ENCODE data around the gene VMP1. TPM values are rescaled to one million over a fixed set of nuclear protein-coding genes. Genes with fewer than 3 reads are reported as not detected.
"Not testable (repeated sequence)": the region's sequence is repeated elsewhere in the genome, so short reads cannot be mapped to it uniquely, and the experiment has no call there.

Gene VMP1
- total RNA-seq, 1 donor from 2014 or later, result 320 TPM

- intact Hi-C loops (cut with micrococcal nuclease), result no loop called here
These were observed 68.4 kb downstream of the VMP1 start for GRCh38 chr17:59775786-59776350.

- intact Hi-C loops (cut with micrococcal nuclease), result no loop called here
These were observed 69.1 kb downstream of the VMP1 start for GRCh38 chr17:59776577-59776976.

DNA sequence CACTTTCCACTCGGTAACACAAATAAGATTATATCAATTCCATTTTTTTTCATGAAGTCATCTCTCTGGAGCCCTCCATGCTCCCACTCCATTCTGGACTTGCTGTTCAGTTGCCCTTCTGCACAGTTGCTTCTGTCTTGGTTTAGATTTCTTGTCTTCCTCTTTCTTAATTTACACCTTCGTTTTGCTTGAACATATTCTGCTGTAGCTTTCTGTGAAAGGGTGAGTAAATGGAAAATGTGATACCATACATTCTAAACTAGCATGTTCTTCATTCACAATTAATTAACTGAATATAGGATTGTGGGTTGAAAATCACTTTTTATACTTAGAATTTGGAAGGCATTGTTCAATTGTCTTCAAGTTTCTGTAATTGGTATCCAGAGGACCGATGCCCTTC lies 69.6 kb downstream of the VMP1 start:
- intact Hi-C loops (cut with micrococcal nuclease), result no loop called here

- intact Hi-C loops (cut with micrococcal nuclease), result loop anchor here (2.0 kb wide), 1 partner anchor 14 kb away; no protein-coding TSS in a partner anchor
These were observed 71.5 kb downstream of the VMP1 start for GRCh38 chr17:59778996-59779395.

GRCh38 chr17:59779521-59779920 lies 72.1 kb downstream of the VMP1 start:
- intact Hi-C loops (cut with micrococcal nuclease), result loop anchor here (2.0 kb wide), 1 partner anchor 15 kb away; no protein-coding TSS in a partner anchor

- intact Hi-C loops (cut with micrococcal nuclease), result loop anchor here (10.0 kb wide), 2 partner anchors 76 to 1266 kb away; partner anchors contain the start of genes MTMR4, PTRH2 and VMP1
These were observed 73.1 kb downstream of the VMP1 start for GRCh38 chr17:59780548-59780947.

DNA sequence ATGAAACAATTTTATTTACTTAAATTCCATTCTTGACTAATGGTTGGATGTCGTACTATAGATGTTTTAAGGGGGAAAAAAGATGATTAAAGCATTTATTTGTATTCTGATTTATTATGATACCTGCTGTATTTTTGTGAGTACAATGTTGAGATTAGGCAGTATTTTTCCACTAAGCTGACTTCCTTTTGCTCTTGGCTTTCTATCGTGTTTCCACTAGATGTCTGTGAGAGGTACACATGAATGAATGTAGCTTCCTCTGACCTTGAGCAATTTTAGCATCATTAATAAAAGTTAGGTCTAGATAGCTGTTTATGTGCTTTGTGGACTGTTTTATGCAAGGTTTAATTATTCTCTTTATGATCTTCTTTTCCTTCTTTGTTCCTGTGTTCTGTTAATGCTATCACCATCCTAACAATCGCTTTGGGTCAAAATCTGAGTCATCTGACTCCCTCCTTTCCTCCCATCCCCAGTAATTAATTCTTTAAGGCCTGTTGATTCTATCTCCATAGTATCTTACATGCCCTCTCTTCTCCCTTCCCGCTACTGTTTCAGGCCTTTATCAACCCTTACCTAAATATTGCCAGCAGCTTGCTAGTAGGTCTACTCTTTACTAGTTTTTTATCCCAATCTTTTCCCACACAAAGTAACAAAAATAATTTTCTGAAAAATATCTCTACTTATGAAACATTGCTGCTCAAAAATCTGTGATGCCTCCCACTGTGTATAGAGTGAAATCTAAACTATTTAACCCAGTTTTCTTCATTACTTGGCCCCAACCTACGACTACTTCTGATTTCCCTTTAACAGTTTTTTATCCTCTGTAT lies 76.0 kb downstream of the VMP1 start:
- intact Hi-C loops (cut with micrococcal nuclease), result loop anchor here (10.0 kb wide), 2 partner anchors 79 to 1269 kb away; partner anchors contain the start of genes MTMR4, PTRH2 and VMP1

- intact Hi-C loops (cut with micrococcal nuclease), result loop anchor here (10.0 kb wide), 2 partner anchors 80 to 1270 kb away; partner anchors contain the start of genes MTMR4, PTRH2 and VMP1
These were observed 77.8 kb downstream of the VMP1 start for GRCh38 chr17:59785091-59785799.

DNA sequence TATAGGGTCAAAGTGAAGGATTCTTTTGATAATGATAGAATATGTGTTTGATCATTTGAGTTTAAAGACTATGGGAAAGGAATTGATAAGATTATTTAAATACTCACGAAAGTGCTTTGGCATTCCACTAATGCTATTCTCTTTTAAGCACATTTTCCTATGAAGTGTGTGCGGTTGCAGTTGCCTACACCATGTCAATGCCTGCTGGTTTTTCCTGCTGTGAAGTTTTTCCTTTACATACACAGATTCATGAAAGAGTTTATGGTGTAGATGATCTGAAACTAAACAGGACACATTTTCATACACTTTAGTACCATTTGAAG lies 78.7 kb downstream of the VMP1 start:
- intact Hi-C loops (cut with micrococcal nuclease), result loop anchor here (1.0 to 10.0 kb wide), 7 partner anchors 24 to 1271 kb away; partner anchors contain the start of genes MTMR4, PTRH2 and VMP1

GRCh38 chr17:59786536-59787319 lies 79.3 kb downstream of the VMP1 start:
- intact Hi-C loops (cut with micrococcal nuclease), result loop anchor here (1.0 to 10.0 kb wide), 7 partner anchors 24 to 1272 kb away; partner anchors contain the start of genes MTMR4, PTRH2 and VMP1

GRCh38 chr17:59789849-59790248 lies 82.4 kb downstream of the VMP1 start:
- intact Hi-C loops (cut with micrococcal nuclease), result loop anchor here (10.0 kb wide), 2 partner anchors 85 to 1275 kb away; partner anchors contain the start of genes MTMR4, PTRH2 and VMP1

- intact Hi-C loops (cut with micrococcal nuclease), result not testable (repeated sequence)
These were observed 83.0 kb downstream of the VMP1 start for GRCh38 chr17:59790418-59790817.

DNA sequence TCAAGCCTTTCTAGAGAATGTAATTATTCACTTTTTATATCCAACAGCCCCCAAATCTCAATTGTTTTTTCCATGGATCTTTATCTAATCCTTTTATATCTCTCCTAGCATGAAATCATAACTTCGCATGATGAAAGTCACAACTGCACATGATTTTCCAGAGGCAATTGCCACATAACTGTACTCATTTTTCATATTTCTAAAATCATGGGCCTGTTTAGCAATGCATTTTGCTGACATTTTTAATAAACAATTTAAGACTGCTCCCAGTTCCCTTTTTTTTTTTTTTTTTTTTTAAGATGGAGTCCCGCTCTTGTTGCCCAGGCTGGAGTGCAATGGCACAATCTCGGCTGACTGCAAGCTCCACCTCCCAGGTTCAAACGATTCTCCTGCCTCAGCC lies 83.5 kb downstream of the VMP1 start:
- intact Hi-C loops (cut with micrococcal nuclease), result no loop called here

DNA sequence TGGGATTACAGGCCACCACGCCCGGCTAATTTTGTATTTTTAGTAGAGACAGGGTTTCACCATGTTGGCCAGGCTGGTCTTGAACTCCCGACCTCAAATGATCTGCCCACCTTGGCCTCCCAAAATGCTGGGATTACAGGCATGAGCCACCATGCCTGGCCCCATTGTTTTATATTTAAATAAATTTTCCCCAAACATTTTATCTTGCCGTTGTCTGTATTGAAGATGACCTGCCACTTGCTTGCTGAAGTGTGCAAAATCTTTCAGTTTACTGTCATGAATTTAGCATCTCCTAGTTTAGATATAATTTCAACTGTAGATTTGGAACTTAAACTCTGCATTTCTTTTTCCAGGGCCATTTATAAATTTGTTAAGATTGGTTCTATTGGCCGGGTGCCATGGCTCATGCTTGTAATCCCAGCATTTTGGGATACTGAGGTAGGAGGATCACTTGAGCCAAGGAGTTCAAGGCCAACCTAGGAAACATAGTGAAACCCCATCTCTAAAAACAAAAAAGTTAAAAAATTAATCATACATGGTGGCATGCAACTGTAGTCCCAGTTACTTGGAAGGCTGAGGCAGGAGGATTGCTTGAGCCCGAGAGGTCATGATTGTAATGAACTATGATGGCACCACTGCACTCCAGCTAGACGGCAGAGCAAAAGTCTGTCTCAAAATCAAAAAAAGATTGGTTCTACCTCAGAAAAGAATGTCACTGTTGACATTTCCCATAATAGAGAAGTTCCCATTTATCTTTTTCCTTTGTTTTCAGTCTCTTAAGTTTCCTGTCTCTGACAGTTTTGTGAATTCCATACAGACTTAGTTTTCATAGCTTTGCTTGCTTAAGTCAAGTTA lies 84.4 kb downstream of the VMP1 start:
- intact Hi-C loops (cut with micrococcal nuclease), result no loop called here

DNA sequence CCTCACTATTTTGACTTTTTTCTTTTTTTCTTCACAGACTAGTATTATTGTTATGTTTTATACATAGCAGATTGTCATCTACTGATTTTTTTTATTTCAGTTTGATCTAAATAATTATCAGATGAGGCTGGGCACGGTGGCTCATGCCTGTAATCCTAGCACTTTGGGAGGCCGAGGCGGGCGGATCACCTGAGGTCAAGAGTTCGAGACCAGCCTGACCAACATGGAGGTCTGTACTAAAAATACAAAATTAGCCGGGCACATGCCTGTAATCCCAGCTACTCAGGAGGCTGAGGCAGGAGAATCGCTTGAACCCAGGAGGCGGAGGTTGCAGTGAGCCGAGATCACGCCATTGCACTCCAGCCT lies 85.0 kb downstream of the VMP1 start:
- intact Hi-C loops (cut with micrococcal nuclease), result not testable (repeated sequence)

GRCh38 chr17:59793205-59793604 lies 85.8 kb downstream of the VMP1 start:
- intact Hi-C loops (cut with micrococcal nuclease), result no loop called here

DNA sequence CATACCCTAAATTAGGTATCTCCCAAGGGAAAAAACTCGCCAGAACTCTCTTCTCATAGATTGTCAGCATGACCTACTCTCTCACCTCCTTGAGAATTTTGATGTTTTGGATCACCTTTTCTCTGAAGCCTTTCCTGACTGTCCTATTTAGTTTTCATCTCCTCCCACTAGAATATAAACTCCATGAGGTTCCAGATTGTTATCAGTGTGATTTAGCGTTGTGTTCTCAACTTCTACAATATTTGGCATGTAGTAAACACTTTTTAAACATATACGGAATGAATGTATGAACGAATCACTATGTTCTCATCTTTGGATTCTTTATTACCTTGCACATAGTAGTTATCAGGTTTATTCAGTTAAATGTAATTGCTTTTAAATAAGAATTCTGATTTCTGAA lies 88.7 kb downstream of the VMP1 start:
- intact Hi-C loops (cut with micrococcal nuclease), result no loop called here

GRCh38 chr17:59796785-59797205 lies 89.3 kb downstream of the VMP1 start:
- intact Hi-C loops (cut with micrococcal nuclease), result no loop called here

DNA sequence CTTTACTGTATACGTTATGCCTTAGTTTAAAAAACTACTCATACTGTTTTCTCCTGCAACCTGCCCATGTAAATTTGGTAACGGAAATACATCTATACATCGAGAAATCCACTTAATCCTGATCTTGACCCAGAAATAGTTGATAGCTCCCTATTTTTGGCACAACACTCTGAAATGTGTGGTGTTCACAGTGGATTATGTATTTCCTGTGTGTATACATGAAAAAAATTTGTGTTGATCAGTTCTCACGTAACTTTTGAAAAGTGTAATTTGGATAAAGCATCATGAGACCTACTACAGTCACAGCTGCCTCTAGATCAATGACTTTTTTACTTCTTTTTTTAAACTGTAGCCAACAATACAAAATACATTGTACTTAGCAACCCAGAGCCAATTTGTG lies 90.7 kb downstream of the VMP1 start:
- intact Hi-C loops (cut with micrococcal nuclease), result no loop called here

GRCh38 chr17:59800530-59800942 lies 93.1 kb downstream of the VMP1 start:
- intact Hi-C loops (cut with micrococcal nuclease), result no loop called here
